HG03378 (cell line): ENCODE results near the gene CRYBA2.

Experiments used
- ATAC-seq: cut with Tn5 transposase; IDR thresholded peaks from one replicate; pipeline ENCODE4 v1.9.1; 2021; ENCODE audit warnings: mild to moderate bottlenecking, moderate library complexity; ENCODE audit not compliant: unreplicated experiment

The CRYBA2 gene

DNA sequence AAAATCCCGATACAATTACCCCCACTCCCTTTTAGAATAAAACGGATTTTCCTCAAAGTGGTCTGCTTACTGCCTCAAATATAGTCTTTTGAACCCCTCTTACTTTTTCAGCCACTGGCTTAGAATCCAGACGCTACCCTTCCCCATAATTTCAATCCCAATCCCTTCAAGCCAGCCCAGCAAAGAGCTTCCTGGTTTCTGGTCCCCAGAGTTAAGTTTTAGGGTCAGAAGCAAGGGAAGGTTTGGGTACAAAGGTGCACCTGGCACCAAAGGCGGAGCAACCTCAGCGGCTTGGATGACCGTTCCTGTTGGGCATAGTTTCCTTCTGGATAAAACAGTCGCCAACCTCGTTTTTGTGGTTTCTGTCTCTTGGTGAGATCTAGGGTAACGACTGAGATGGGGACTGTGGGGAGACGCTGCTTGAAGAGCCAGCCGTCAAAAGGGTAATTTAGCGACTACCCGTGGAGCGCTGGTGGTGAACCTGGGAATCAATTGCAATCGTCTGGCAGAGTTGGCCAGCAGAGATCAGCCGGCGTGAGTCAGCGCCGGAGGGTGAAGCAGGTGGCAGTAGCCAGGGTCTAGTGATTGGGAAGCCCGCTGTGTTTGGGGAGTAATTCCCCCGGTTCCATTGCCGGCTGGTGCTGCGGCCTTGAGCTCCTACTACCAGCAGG lies 9.8 kb downstream of the CRYBA2 start:
- ATAC-seq = no peak

- ATAC-seq = no peak
These were observed 10.5 kb downstream of the CRYBA2 start for GRCh38 chr2:218982586-218983262.

GRCh38 chr2:218981881-218982585 lies 11.2 kb downstream of the CRYBA2 start:
- ATAC-seq = no peak

GRCh38 chr2:218981390-218981880 lies 11.8 kb downstream of the CRYBA2 start:
- ATAC-seq = no peak

- ATAC-seq = no peak
These were observed 12.4 kb downstream of the CRYBA2 start for GRCh38 chr2:218980735-218981389.

- ATAC-seq = peak; percentile 74
These were observed 13.1 kb downstream of the CRYBA2 start for GRCh38 chr2:218979846-218980734.

DNA sequence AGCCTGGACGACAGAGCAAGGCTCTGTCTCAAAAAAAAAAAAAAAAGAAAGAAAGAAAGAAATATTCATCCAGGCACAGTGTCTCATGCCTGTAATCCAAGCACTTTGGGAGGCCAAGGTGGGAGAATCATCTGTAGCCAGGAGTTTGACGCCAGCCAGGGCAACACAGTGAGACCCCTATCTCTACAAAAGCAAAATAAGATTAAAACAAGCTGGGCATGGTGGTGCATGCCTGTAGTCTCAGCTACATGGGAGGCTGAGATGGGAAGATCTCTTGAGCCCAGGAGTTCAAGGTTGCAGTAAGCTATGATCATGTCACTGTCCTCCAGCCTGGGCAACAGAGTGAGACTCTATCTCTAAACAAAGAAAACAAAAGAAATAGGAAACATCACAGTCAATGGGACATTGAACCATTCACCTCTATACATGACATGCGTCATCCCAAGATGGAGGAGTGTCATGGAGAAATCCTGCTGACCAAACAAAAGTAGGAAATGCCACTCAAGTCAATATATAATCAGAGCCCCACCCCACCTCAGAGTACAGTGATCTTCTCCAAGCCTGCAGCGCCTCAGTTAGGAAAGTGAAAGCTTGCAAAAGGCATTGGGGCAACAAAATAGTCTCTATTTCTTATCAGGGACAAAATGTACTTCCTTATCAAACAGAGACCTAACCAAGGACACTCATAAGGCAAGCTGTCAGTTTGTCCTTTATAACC lies 18.0 kb downstream of the CRYBA2 start:
- no peak for ATAC-seq

DNA sequence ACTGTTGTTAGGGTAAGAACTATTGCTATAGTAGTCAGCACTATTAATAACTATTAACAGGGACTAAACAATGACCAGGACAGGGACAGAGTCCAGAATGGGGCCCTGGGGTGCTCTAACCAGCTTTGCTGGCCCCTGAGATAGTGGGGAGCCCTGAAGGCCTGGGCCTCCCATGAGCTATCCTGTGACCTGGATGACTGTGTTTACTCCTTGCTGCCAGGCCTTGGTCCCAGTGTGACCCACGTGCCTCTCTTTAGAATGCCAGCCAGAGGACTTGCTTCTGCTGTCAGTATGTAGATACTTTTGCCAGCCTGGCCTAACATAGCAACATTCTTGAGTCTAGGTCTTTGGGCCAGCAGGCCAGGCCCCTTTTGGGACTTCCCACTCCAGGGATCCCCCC lies 22.3 kb downstream of the CRYBA2 start:
- ATAC-seq = no peak

DNA sequence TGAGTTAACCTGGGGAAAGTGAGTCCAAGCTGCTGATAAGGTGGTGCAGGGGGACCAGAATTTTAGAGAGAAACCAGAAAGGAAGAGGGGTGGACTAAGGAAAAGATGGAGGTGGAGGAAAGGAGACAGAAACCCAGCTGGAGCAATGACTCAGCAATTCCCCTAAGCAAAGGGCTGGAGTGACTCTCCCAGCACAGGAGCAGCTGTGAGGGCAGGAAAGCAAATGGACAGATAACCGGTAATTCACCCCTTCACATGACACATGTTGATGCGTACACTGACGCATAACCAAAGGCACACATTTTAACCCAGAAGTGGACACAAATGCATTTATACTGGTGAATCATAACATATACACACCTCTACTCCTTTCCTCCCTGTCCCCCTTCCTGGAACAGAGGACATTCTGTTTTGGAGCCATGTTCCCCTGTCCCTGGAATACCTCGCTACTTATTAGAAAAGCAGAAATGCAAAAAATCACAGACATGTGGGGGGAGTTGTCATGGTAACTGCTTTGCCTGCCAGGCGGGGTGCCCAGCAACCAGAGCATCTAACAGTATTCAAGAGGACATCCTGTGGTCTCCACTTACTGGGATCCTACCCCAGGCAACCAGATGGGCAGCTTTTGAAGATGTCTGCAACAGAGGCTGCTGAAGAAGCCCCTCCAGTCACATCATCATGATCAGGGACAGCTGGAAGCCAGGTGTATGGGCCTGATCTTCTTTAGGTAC lies 29.0 kb downstream of the CRYBA2 start:
- no peak for ATAC-seq

DNA sequence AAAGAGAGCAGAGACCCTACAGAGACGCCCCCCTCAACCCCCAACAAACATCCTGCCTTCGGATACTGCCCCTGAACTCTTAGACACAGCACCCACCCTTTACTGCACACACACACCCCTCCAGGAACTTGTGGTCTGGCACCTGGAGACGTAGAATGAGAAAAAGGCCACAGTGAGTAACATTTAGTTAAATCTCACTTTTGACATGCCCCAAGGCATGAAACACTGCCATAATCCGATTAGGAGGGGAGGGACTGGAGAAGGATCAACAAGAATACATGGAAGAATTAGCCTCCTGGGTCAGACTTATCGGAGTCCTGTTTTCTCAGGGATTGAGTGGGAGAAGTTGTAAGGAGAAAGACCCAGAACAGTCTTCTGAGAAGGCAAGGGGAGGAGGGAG lies 29.6 kb downstream of the CRYBA2 start:
- no peak for ATAC-seq

- ATAC-seq = no peak
These were observed 30.2 kb downstream of the CRYBA2 start for GRCh38 chr2:218962859-218963492.

DNA sequence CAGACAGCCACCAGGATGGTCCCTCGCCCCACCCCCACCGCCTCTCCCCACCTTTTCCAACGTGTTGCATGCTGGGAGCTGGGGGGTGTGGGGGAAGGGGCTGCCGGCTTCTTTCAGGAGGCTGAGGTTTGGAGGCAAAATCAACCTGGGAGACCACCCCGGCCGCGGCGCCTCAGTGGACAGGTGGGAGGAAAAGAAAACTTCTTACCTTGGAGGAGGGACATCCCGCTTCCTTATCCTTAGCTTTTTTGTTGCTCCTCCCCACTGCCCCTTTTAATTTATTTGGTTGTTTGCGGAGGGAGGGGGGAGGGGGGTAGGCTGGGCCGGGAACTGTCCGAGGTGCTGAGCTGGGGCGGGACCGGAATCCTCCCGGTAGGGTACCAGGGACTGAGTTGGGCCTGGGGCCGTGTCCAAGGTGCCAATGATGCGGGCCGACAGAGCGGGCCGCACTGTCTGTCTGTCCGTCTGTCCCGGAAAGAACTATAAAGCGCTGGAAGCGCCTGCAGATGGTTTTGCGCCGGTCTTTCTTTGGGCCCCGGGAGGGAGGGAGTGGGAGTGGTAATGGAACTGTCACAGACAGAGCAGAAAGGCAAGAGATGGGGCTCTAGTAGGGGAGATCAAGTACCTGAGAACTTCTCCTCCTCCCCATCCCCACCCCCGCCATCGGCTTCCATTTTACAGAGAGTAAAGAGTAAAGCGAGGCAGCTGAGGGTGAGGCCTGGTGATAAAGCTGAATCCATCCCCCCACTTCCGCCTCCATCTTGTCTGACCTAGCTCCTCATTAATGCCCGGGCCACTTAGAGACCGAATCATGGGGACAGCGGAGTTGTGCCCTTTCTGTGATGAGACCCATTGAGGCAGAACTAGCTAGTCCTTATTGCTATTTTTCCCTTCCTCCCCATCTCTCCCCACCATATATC lies 31.3 kb downstream of the CRYBA2 start:
- no peak for ATAC-seq

DNA sequence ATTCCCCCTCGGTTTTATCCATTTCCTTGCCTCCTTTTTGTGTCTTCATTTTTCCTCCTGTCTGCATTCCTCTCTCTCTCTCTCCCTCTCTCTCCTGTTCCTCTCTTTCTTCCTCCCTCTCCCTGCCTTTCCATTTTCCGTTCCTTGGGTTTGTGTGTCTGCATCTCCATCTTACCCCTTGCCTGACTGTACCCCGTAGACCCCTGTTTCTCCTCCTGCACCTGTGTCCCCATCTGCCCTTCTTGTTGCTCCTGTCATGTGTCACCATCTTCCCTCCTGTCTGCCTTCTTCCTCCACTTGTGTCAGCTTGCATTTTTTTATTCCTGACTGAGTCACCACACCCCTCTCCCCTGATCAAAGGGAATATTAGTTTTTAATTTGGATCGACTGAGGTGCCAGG lies 32.0 kb downstream of the CRYBA2 start:
- ATAC-seq = no peak

DNA sequence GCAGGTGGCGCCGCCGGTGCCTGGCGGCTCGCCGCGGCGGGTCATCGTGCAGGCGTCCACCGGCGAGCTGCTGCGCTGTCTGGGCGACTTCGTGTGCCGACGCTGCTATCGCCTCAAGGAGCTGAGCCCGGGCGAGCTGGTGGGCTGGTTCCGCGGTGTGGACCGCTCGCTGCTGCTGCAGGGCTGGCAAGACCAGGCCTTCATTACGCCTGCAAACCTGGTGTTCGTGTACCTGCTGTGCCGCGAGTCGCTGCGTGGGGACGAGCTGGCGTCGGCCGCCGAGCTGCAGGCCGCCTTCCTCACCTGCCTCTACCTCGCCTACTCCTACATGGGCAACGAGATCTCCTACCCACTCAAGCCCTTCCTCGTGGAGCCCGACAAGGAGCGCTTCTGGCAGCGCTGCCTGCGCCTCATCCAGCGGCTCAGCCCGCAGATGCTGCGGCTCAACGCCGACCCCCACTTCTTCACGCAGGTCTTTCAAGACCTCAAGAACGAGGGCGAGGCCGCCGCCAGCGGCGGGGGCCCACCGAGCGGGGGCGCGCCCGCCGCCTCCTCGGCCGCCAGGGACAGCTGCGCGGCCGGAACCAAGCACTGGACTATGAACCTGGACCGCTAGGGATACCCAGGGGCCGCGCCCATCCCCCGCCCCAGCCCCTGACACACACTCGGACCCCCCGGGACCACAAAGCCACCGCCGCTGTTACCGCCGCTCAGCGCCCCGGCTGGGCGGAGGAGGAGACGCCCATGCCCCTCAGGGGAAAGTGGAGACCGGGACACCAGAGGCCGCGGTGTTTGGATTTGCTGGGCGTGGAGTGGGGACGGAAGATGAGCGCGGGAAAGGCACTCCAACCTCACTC lies 32.7 kb downstream of the CRYBA2 start:
- no peak for ATAC-seq

DNA sequence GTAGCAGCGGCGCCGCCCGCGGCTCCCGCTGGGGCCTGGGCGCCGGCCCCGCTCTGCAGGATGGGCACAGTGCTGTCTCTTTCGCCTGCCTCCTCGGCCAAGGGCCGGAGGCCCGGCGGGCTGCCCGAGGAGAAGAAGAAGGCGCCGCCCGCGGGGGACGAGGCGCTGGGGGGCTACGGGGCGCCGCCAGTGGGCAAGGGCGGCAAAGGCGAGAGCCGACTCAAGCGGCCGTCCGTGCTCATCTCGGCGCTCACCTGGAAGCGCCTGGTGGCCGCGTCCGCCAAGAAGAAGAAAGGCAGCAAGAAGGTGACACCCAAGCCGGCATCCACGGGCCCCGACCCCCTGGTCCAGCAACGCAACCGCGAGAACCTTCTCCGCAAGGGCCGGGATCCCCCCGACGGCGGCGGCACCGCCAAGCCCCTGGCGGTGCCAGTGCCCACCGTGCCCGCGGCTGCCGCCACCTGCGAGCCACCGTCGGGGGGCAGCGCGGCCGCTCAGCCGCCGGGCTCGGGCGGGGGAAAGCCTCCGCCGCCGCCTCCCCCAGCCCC lies 33.4 kb downstream of the CRYBA2 start:
- no peak for ATAC-seq

DNA sequence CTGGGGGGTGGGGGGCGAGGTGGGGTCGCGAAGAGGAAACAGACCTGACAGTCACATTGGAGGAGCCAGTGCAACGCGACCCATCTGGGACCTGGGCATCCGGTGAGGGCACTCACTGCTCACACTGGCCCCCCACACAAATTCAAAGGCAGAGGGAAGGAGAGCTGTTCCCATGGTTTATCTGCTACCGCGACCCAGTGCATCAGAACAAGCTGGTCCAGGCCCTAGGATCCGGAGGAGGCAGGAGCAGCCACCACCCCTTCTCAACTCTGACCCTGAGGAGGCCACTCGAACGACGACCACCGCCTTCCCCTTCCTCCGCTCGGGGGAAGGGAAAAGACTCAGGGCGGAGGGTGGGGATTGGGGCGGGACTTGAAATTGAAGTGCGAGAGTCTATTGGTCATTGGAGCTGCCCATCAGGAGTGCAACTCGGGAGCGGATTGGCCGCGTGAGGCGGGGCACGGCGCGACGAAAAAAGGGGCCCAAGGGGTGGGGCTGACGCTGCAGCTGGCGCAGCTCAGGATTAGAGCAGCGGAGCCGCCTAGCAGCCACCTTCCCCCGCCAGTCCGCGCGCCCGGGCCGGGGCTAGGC lies 34.0 kb downstream of the CRYBA2 start, which contains the start of gene CDK5R2:
TSS of gene CDK5R2 (plus strand) at position 526 of the 591 bp plus-strand sequence. CDS start 155 bp downstream, outside the sequence.
- ATAC-seq = peak; percentile 89
